IPS DF 6.9 (cell line): ENCODE measurements around the gene CALM3.

Source experiments
- DNase-seq: peaks from one replicate; pipeline ENCODE4 v3.0.0-alpha.2; 2013; ENCODE audit warnings: low read depth, low spot score
- H3K27ac ChIP-seq: one replicate; pipeline ENCODE4 v1.5.1; 2013; ENCODE audit warnings: low read length, control low read depth
- H3K27me3 ChIP-seq: 2 replicates; pipeline ENCODE4 v1.6.1; 2013; ENCODE audit warnings: mild to moderate bottlenecking, low read length; ENCODE audit not compliant: control insufficient read depth, insufficient read depth
- H3K36me3 ChIP-seq: 2 replicates; pipeline ENCODE4 v1.6.1; 2013; ENCODE audit warnings: low read length; ENCODE audit not compliant: control insufficient read depth, insufficient read depth
- H3K4me1 ChIP-seq: 2 replicates; pipeline ENCODE4 v1.6.1; 2013; ENCODE audit warnings: low read length; ENCODE audit not compliant: control insufficient read depth, insufficient read depth
- H3K4me3 ChIP-seq: 2 replicates; pipeline ENCODE4 v1.5.1; 2013; ENCODE audit warnings: mild to moderate bottlenecking, low read length
- H3K9me3 ChIP-seq: 2 replicates; pipeline ENCODE4 v1.6.1; 2013; ENCODE audit warnings: low read length, inconsistent platforms; ENCODE audit not compliant: control insufficient read depth, insufficient read depth
- WGBS: extraction: QIAGEN DNeasy Blood & Tissue Kit; methylation state at CpG from one replicate; pipeline ENCODE4 v1.1.7; 2013; ENCODE audit warnings: mixed read lengths, missing lambda C conversion rate; ENCODE audit not compliant: insufficient read length, insufficient coverage; 5-methylcytosine and 5-hydroxymethylcytosine counted together

The CALM3 gene

DNA sequence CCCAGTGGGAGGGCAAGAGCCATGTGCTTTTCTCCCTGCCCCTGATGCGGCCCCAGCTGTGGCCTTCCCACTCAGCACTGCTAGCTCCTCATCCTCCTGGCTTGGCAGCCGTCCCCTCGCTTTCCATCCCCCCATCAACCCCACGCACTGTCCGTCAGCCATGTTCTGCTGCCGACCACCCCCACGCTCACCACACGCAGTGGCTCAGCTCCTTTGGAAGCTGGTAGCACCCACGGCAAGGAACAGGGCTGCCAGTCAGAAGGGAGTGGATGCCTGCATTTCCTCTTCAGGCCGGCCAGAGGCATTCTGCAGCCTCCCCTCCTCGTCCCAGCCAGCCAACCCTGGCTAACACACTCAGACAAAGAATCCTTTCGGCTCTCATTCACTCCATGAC, 6.3 kb downstream of the CALM3 start:
- Histone ChIP-seq H3K4me3 (no peak overlapping the region), H3K36me3 (peaks cover 30% of the 10 kb centered on the region), H3K9me3 (no peaks in the 10 kb centered on the region), H3K4me1 (peaks cover 3% of the 10 kb centered on the region), H3K27ac (no peak overlapping the region), H3K27me3 (no peaks in the 10 kb centered on the region)
- no peak for DNase-seq
- no CpG with 5 or more reads among the region's 12 CpGs for WGBS

DNA sequence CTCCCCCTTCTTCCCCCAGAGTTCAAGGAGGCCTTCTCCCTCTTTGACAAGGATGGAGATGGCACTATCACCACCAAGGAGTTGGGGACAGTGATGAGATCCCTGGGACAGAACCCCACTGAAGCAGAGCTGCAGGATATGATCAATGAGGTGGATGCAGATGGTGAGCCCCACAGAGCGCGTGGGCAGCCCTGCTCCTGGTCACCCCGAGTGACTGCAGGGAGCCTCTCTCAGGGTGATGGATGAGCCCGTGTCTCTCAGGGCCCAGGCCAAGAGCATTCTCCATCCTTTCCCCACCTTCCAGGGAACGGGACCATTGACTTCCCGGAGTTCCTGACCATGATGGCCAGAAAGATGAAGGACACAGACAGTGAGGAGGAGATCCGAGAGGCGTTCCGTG, 7.0 kb downstream of the CALM3 start:
- Histone ChIP-seq H3K9me3 (no peaks in the 10 kb centered on the region), H3K27ac (no peak overlapping the region), H3K4me3 (no peak overlapping the region), H3K36me3 (peaks cover 30% of the 10 kb centered on the region), H3K4me1 (no peaks in the 10 kb centered on the region), H3K27me3 (no peaks in the 10 kb centered on the region)
- WGBS: no CpG with 5 or more reads among the region's 9 CpGs
- no peak for DNase-seq

DNA sequence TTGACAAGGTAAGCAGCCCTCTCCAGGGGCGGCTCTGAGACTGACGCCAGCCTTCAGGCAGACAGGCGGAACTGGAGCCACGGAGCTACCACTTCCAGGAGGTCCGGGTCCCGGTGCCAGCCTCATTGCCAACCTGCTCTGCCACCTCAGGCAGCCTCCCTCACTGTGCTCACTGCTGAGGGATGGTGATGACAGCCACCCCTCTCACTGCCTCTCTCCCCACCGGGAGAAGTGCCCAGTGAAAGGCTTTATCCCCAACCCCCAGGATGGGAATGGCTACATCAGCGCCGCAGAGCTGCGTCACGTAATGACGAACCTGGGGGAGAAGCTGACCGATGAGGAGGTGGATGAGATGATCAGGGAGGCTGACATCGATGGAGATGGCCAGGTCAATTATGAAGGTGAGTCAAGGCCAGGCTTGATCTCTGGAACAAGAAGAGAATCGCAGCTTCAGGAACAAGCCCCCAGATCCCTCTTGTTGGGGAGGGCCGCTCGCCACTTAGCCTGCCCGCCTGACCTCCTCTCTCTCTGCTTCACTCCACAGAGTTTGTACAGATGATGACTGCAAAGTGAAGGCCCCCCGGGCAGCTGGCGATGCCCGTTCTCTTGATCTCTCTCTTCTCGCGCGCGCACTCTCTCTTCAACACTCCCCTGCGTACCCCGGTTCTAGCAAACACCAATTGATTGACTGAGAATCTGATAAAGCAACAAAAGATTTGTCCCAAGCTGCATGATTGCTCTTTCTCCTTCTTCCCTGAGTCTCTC, 7.6 kb downstream of the CALM3 start:
- peaks cover 30% of the 10 kb centered on the region for H3K36me3 ChIP-seq
- DNase-seq: no peak
- WGBS: no CpG with 5 or more reads among the region's 27 CpGs

DNA sequence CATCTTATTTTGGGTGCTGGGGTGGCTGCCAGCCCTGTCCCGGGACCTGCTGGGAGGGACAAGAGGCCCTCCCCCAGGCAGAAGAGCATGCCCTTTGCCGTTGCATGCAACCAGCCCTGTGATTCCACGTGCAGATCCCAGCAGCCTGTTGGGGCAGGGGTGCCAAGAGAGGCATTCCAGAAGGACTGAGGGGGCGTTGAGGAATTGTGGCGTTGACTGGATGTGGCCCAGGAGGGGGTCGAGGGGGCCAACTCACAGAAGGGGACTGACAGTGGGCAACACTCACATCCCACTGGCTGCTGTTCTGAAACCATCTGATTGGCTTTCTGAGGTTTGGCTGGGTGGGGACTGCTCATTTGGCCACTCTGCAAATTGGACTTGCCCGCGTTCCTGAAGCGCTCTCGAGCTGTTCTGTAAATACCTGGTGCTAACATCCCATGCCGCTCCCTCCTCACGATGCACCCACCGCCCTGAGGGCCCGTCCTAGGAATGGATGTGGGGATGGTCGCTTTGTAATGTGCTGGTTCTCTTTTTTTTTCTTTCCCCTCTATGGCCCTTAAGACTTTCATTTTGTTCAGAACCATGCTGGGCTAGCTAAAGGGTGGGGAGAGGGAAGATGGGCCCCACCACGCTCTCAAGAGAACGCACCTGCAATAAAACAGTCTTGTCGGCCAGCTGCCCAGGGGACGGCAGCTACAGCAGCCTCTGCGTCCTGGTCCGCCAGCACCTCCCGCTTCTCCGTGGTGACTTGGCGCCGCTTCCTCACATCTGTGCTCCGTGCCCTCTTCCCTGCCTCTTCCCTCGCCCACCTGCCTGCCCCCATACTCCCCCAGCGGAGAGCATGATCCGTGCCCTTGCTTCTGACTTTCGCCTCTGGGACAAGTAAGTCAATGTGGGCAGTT, 8.6 kb downstream of the CALM3 start:
- Histone ChIP-seq H3K27ac (no peak overlapping the region), H3K4me3 (no peak overlapping the region), H3K9me3 (no peaks in the 10 kb centered on the region), H3K36me3 (peaks cover 30% of the 10 kb centered on the region), H3K4me1 (no peaks in the 10 kb centered on the region), H3K27me3 (no peaks in the 10 kb centered on the region)
- WGBS: no CpG with 5 or more reads among the region's 30 CpGs
- no peak for DNase-seq

More for the DNA sequence above, 7.6 kb downstream of the CALM3 start:
- H3K27me3 ChIP-seq: no peaks in the 10 kb centered on the region
- no peaks in the 10 kb centered on the region for H3K4me1 ChIP-seq
- no peak overlapping the region for H3K27ac ChIP-seq
- H3K4me3 ChIP-seq: no peak overlapping the region
- no peaks in the 10 kb centered on the region for H3K9me3 ChIP-seq

DNA sequence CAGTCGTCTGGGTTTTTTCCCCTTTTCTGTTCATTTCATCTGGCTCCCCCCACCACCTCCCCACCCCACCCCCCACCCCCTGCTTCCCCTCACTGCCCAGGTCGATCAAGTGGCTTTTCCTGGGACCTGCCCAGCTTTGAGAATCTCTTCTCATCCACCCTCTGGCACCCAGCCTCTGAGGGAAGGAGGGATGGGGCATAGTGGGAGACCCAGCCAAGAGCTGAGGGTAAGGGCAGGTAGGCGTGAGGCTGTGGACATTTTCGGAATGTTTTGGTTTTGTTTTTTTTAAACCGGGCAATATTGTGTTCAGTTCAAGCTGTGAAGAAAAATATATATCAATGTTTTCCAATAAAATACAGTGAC, 9.3 kb downstream of the CALM3 start:
- Histone ChIP-seq H3K4me1 (no peaks in the 10 kb centered on the region), H3K27ac (no peak overlapping the region), H3K27me3 (no peaks in the 10 kb centered on the region), H3K9me3 (no peaks in the 10 kb centered on the region), H3K4me3 (no peak overlapping the region), H3K36me3 (peaks cover 30% of the 10 kb centered on the region)
- WGBS: no CpG with 5 or more reads among the region's 5 CpGs
- DNase-seq: no peak

DNA sequence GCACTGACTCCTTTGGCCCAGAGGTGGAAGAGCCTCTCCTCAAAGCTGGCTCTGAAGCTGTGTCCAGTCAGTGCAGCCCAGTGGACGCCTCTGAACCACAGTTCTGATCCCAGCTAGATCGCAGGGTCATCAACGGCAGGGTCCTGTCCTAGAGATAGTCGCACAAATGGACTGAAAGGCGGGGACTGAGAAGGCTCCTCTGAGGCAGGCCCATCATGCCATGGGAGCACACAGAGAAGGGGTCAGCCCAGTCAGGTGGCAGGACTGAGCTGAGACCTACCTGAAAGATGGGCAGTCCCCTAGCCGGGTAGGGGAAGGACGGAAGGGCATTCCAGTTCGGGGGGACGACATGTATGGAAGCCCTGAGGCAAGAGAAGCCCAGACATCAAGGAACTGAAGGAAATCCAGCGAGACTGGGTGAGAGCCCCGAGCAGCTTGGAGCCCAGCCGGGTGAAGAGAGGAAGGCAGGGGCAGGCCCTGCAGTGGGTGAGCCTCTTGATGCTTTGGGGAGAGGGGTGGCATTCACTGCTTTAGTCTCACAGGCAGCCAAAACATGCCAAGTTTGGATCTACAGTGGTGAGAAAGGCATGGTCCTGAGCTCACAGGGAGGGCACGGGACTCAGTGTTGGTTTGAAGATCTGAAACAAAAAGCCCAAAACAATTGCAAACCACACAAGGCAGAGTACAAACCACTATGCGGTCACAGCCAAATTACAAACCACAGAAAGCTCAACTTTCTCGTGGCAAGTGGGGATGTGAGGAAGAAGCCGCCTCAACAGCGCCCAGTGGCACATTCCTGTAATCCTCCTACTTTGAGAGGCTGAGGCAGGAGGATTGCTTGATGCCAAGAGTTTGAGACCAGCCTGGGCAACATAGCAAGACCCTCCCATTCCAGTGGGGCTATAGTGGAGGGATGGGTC, 10.0 kb downstream of the CALM3 start:
- DNase-seq: no peak
- Histone ChIP-seq H3K27ac (no peak overlapping the region), H3K4me1 (no peaks in the 10 kb centered on the region), H3K4me3 (no peak overlapping the region), H3K9me3 (no peaks in the 10 kb centered on the region), H3K27me3 (no peaks in the 10 kb centered on the region), H3K36me3 (peaks cover 27% of the 10 kb centered on the region)
- WGBS: no CpG with 5 or more reads among the region's 17 CpGs

DNA sequence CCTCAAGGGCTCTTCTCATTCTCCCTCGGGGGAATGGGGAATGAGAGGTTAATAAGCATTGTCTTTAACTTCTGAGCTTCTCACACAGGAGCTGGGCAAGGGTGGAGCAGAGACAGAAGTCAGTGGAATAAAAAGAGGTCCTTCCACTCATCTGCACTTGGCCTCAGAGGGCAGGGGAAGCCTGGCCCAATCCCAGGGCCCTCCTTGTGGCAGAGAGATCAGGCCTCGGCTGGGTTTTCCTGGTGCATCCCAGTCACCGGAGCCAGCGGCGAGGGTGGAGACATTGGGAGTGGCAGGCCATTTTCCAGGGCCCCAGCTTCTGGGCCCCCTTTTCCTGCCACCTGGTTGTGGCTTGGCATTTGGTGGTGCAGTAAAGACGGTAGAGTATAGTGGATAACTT, 10.6 kb downstream of the CALM3 start:
- H3K36me3 ChIP-seq: peaks cover 26% of the 10 kb centered on the region
- DNase-seq: no peak
- WGBS: no CpG with 5 or more reads among the region's 6 CpGs
- no peak overlapping the region for H3K27ac ChIP-seq
- no peak overlapping the region for H3K4me3 ChIP-seq
- H3K4me1 ChIP-seq: no peaks in the 10 kb centered on the region
- H3K9me3 ChIP-seq: no peaks in the 10 kb centered on the region
- no peaks in the 10 kb centered on the region for H3K27me3 ChIP-seq

DNA sequence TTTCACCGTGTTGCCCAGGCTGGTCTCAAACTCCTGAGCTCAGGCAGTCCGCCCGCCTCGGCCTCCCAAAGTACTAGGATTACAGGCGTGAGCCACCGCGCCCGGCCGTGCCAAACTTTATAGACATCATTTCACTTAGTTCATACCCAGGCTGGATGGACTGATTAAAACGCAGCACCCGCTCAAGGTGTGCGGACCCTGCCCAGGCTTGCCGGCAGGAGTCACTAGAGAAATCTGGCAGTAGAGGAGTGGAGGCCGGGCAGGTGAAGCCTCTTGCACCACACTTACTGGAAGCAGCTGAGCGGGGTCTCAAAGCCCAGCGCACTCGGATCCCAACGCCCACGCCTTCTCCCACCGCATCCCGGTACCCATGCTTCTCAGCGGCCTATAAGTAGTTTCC, 12.4 kb downstream of the CALM3 start:
- no CpG with 5 or more reads among the region's 22 CpGs for WGBS
- H3K27me3 ChIP-seq: no peaks in the 10 kb centered on the region
- H3K36me3 ChIP-seq: peaks cover 14% of the 10 kb centered on the region

DNA sequence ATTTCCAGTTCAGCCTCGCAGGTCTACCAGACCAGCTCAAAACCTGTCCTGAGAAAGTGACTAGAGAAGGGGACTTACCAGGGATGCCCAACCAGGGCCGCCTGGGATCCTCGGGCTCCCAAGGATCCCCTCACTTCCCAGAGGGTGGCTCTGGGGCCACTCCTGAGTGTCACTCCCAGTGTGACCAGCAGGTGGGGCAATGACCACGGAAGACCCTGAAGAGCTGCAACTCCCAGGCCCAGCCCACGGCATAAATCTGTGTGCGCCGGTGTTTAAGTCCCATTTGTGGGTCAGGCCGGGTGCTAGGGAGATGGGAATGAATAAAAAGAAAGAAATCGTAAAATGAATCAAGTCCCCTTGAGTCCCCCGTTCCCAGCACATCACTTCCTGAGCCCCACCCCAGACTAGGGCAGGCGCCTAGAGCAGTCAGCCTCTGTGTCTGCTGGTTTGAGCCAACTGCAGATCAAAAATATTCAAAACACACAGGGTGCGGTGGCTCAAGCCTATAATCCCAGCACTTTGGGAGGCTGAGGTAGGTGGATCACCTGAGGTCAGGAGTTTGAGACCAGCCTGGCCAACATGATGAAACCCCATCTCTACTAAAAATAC, 13.1 kb downstream of the CALM3 start:
- H3K4me1 ChIP-seq: no peaks in the 10 kb centered on the region
- no peaks in the 10 kb centered on the region for H3K27me3 ChIP-seq
- no peaks in the 10 kb centered on the region for H3K9me3 ChIP-seq
- H3K36me3 ChIP-seq: peaks cover 7% of the 10 kb centered on the region
- DNase-seq: no peak
- H3K4me3 ChIP-seq: no peak overlapping the region
- H3K27ac ChIP-seq: no peak overlapping the region
- WGBS: no CpG with 5 or more reads among the region's 12 CpGs

More for the DNA sequence above, 12.4 kb downstream of the CALM3 start:
- Histone ChIP-seq H3K27ac (no peak overlapping the region), H3K4me3 (no peak overlapping the region), H3K4me1 (no peaks in the 10 kb centered on the region), H3K9me3 (no peaks in the 10 kb centered on the region)
- DNase-seq: no peak

DNA sequence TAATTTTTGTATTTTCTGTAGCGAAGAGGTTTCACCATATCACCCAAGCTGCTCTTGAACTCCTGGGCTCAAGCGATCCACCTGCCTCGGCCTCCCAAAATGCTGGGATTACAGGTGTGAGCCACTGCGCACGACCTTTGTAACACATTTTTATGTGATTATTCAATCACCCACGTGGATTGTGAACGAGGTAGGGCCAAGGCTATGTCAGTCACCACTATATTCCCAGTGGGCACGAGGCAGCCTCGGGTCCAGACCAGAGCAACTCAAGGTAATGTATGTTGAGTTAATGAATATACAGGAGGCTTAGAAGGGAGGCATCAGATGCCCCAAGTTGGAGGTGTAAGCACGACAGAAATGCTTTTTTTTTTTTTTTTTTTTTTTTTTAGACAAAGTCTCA, 14.8 kb downstream of the CALM3 start:
- no CpG with 5 or more reads among the region's 10 CpGs for WGBS
- H3K27me3 ChIP-seq: no peaks in the 10 kb centered on the region
- H3K4me3 ChIP-seq: no peak overlapping the region
- H3K9me3 ChIP-seq: no peaks in the 10 kb centered on the region
- H3K36me3 ChIP-seq: no peaks in the 10 kb centered on the region
- H3K4me1 ChIP-seq: no peaks in the 10 kb centered on the region
- DNase-seq: no peak
- no peak overlapping the region for H3K27ac ChIP-seq
